NAMALWA (cell line): ENCODE results near the gene FAM53A.
"Not testable (repeated sequence)": the region's sequence is repeated elsewhere in the genome, so short reads cannot be mapped to it uniquely, and the experiment has no call there.

Experiments
- DNase-seq: peaks from one replicate; pipeline ENCODE4 v3.0.0-alpha.2; 2015; ENCODE audit warnings: low spot score

The FAM53A gene

GRCh38 chr4:1717129-1718094 lies 33.3 kb upstream of the FAM53A start:
- DNase-seq = no peak

- no peak for DNase-seq
Observed at GRCh38 chr4:1716065-1716945, 32.2 kb upstream of the FAM53A start.

GRCh38 chr4:1715002-1715758 lies 31.1 kb upstream of the FAM53A start:
- DNase-seq = peak; percentile 82

GRCh38 chr4:1714303-1715001 lies 30.3 kb upstream of the FAM53A start:
- DNase-seq = peak; percentile 87

GRCh38 chr4:1713003-1713851 lies 29.1 kb upstream of the FAM53A start:
- no peak for DNase-seq

- peak; percentile 97 for DNase-seq
Observed at GRCh38 chr4:1712216-1713002, 28.3 kb upstream of the FAM53A start, which contains the start of gene SLBP. TSS of gene SLBP (minus strand) at chr4:1712319. CDS start at chr4:1712188, 131 bp downstream.

GRCh38 chr4:1711571-1712215 lies 27.6 kb upstream of the FAM53A start:
- DNase-seq = peak; percentile 47

GRCh38 chr4:1711055-1711570 lies 27.0 kb upstream of the FAM53A start:
- DNase-seq = no peak

GRCh38 chr4:1708581-1708980 lies 24.5 kb upstream of the FAM53A start:
- no peak for DNase-seq

- DNase-seq = no peak
Observed at GRCh38 chr4:1706358-1706757, 22.2 kb upstream of the FAM53A start.

- no peak for DNase-seq
Observed at GRCh38 chr4:1705732-1706131, 21.6 kb upstream of the FAM53A start.

GRCh38 chr4:1703867-1704266 lies 19.8 kb upstream of the FAM53A start:
- DNase-seq = no peak

- DNase-seq = not testable (repeated sequence)
Observed at GRCh38 chr4:1701671-1702070, 17.6 kb upstream of the FAM53A start.

- no peak for DNase-seq
Observed at GRCh38 chr4:1695913-1696312, 11.8 kb upstream of the FAM53A start.

- DNase-seq = peak; percentile 85
Observed at GRCh38 chr4:1693131-1693896, 9.2 kb upstream of the FAM53A start.

GRCh38 chr4:1691737-1692373 lies 7.7 kb upstream of the FAM53A start:
- no peak for DNase-seq

GRCh38 chr4:1690698-1691097 lies 6.6 kb upstream of the FAM53A start:
- DNase-seq = no peak
